Measurements from ENCODE around the gene WWOX. TPM values are rescaled to one million over a fixed set of nuclear protein-coding genes. Genes with fewer than 3 reads are reported as not detected.

The WWOX gene
- total RNA-seq, 1 donor from 2014 or later = 28.2 TPM

Other genes with a start within 250 kb of the WWOX start
- gene CLEC3A, start 77.1 kb upstream of the WWOX start, total RNA-seq (ENCODE audit: low replicate concordance) = not detected in 2 replicates